Endothelial cell of umbilical vein (primary cell): Measurements from ENCODE around the gene SERGEF. TPM values are rescaled to one million over a fixed set of nuclear protein-coding genes. Genes with fewer than 3 reads are reported as not detected.

Experiments used
- BruUV-seq: library from RNA; stranded (reverse); fragments of 400-500 nt; replicated peaks from 2 replicates; lab custom pipeline; 2021; lab: Mats Ljungman, UMichigan
- CTCF ChIA-PET: fragments of 300-600, 350-600 bp; sonication (Branson Sonifier 250); formaldehyde crosslinking; loops from one replicate; lab custom pipeline; 2021; ENCODE audit warnings: antibody characterized with exemption, inconsistent platforms; lab: Charles Lee
- POLR2A ChIA-PET: fragments of 300-600, 350-600 bp; sonication (Branson Sonifier 250); formaldehyde crosslinking; loops from one replicate; lab custom pipeline; 2021; ENCODE audit warnings: antibody characterized with exemption, inconsistent platforms; lab: Charles Lee
- DNase-seq: peaks from one replicate; pipeline ENCODE4 v3.0.0-alpha.2; 2011; ENCODE audit warnings: low read depth, low spot score
- FAIRE-seq: peaks from 2 replicates; lab custom pipeline; 2011; peaks lifted over from hg19 to GRCh38; lab: Jason Lieb, UNC
- H2AFZ ChIP-seq: 2 replicates; pipeline ENCODE4 v1.6.0; 2012; ENCODE audit warnings: low read depth, low read length, control low read depth, inconsistent platforms
- H3K27ac ChIP-seq: 2 replicates; pipeline ENCODE4 v1.5.1; 2011; ENCODE audit warnings: low read depth, mild to moderate bottlenecking, control low read depth, low read length, moderate library complexity; ENCODE audit not compliant: insufficient read depth
- H3K27me3 ChIP-seq, 2 experiments: 2 replicates each; pipeline versions ENCODE4 v1.6.0 to v1.6.1; 2011; ENCODE audit warnings: low read length in 2 of 2, mixed read lengths in 1 of 2; ENCODE audit not compliant: control insufficient read depth in 2 of 2, insufficient read depth in 2 of 2
- H3K36me3 ChIP-seq, 2 experiments: 2 replicates in 1 of 2; 3 replicates in 1 of 2; pipeline ENCODE4 v1.5.1; 2011; ENCODE audit warnings: low read length in 2 of 2, mild to moderate bottlenecking in 1 of 2, moderate library complexity in 1 of 2; ENCODE audit not compliant: control insufficient read depth in 2 of 2, insufficient read depth in 2 of 2; ENCODE audit errors: extremely low read depth in 1 of 2
- H3K4me1 ChIP-seq: 3 replicates; pipeline ENCODE4 v1.5.1; 2011; ENCODE audit warnings: mild to moderate bottlenecking, low read length; ENCODE audit not compliant: control insufficient read depth, insufficient read depth; ENCODE audit errors: extremely low read depth
- H3K4me2 ChIP-seq: 2 replicates; pipeline ENCODE4 v1.6.1; 2011; ENCODE audit warnings: low read length, control low read depth, mixed read lengths; ENCODE audit not compliant: insufficient read depth
- H3K4me3 ChIP-seq, 3 experiments: fragments of 200-600 bp in 1 of 3; sonication (generic), shearing (Covaris generic) in 1 of 3; replicated peaks in 1 of 3; 2 replicates each; pipeline ENCODE4 v1.5.1; 2011 to 2016; ENCODE audit warnings: control low read depth in 3 of 3, low read length in 3 of 3, mild to moderate bottlenecking in 2 of 3, inconsistent platforms in 1 of 3, low read depth in 1 of 3, moderate library complexity in 1 of 3; ENCODE audit not compliant: insufficient read depth in 1 of 3
- H3K79me2 ChIP-seq: 2 replicates; pipeline ENCODE4 v1.6.0; 2012; ENCODE audit warnings: low read length, inconsistent platforms; ENCODE audit not compliant: control insufficient read depth, insufficient read depth
- H3K9ac ChIP-seq: replicated peaks from 2 replicates; pipeline ENCODE3; 2011; ENCODE audit warnings: low read length, control low read depth; ENCODE audit not compliant: insufficient read depth; ENCODE audit errors: extremely low read depth
- H3K9me1 ChIP-seq: replicated peaks from 3 replicates; pipeline ENCODE4 v1.6.0; 2011; ENCODE audit warnings: mild to moderate bottlenecking, low read length; ENCODE audit not compliant: control insufficient read depth, insufficient read depth; ENCODE audit errors: extremely low read depth
- H3K9me3 ChIP-seq: replicated peaks from 2 replicates; pipeline ENCODE4 v1.5.1; 2012; ENCODE audit warnings: low read length, inconsistent platforms; ENCODE audit not compliant: control insufficient read depth, insufficient read depth
- H4K20me1 ChIP-seq: replicated peaks from 2 replicates; pipeline ENCODE3; 2011; ENCODE audit warnings: mild to moderate bottlenecking, low read length; ENCODE audit not compliant: control insufficient read depth, insufficient read depth; ENCODE audit errors: extremely low read depth
- EZH2 ChIP-seq: IDR thresholded peaks from 2 replicates; pipeline ENCODE4 v1.6.1; 2012; ENCODE audit warnings: borderline replicate concordance, low read depth, mild to moderate bottlenecking, moderate library complexity, low read length, inconsistent platforms; ENCODE audit not compliant: severe bottlenecking
- FOS ChIP-seq: IDR thresholded peaks from 2 replicates; pipeline ENCODE4 v1.6.1; 2011; ENCODE audit warnings: mild to moderate bottlenecking, low read length, moderate library complexity, borderline replicate concordance; ENCODE audit not compliant: insufficient read depth
- GATA2 ChIP-seq: IDR thresholded peaks from 2 replicates; pipeline ENCODE4 v1.7.0; 2011; ENCODE audit warnings: low read depth, mild to moderate bottlenecking, moderate library complexity, mixed read lengths, low read length; ENCODE audit not compliant: insufficient read length, insufficient read depth
- JUN ChIP-seq: IDR thresholded peaks from 2 replicates; pipeline ENCODE4 v1.6.1; 2011; ENCODE audit warnings: borderline replicate concordance, low read depth; ENCODE audit not compliant: insufficient read length, insufficient read depth
- MYC ChIP-seq: IDR thresholded peaks from one replicate; pipeline ENCODE4 v1.6.1; 2011; ENCODE audit warnings: mild to moderate bottlenecking, low read depth, low read length
- POLR2A ChIP-seq: IDR thresholded peaks from 2 replicates; pipeline ENCODE4 v1.6.1; 2012; ENCODE audit warnings: low read depth, mild to moderate bottlenecking, control low read depth, low read length
- POLR2AphosphoS5 ChIP-seq: IDR thresholded peaks from 2 replicates; pipeline ENCODE4 v1.6.1; 2012; ENCODE audit warnings: low read depth, mild to moderate bottlenecking, control low read depth, low read length, moderate library complexity; ENCODE audit not compliant: insufficient read depth
- dilution Hi-C: fragments of 300-500 bp; cut with MboI; formaldehyde crosslinking; loops from one replicate; pipeline ENCODE4 v1.15.0; 2019; ENCODE audit warnings: low sequenced_read_pairs; ENCODE audit not compliant: extremely low pct_ligation_motif_present
- intact Hi-C: fragments of 100-400 bp; cut with micrococcal nuclease; formaldehyde crosslinking; loops from one replicate; pipeline ENCODE4 v1.10.0; 2022
- polyA plus RNA-seq, 4 experiments: library from polyadenylated mRNA; depleted of rRNA in 3 of 4; stranded (reverse) in 3 of 4; unstranded in 1 of 4; fragments of >200 nt; gene quantifications; 2 replicates each; pipeline versions ENCODE4 v1.2.1 to v1.2.3, GENCODE V29; 2011 to 2012; ENCODE audit warnings: missing spikeins in 1 of 4
- total RNA-seq: library from RNA; stranded (reverse); gene quantifications from 2 replicates; pipeline ENCODE4 v1.2.3, GENCODE V29; 2021
- TF ChIP-seq, protein P1 (sequence below), 2 donors: IDR thresholded peaks; 1 replicate in 1 of 2; 2 replicates in 1 of 2; pipeline ENCODE4 v1.5.1; 2011; ENCODE audit warnings: low read length in 2 of 2, mild to moderate bottlenecking in 2 of 2, moderate library complexity in 2 of 2, control low read depth in 1 of 2, inconsistent platforms in 1 of 2, low read depth in 1 of 2; ENCODE audit not compliant: insufficient read depth in 1 of 2; ENCODE audit errors: extremely low read depth in 1 of 2
- TF ChIP-seq, protein P2 (sequence below): IDR thresholded peaks from 2 replicates; pipeline ENCODE4 v1.6.1; 2011; ENCODE audit not compliant: insufficient read depth, insufficient read length

The SERGEF gene
- total and polyA plus RNA-seq, 2 donors (not counting 3 experiments of a cell fraction or from before 2014, with no cell fraction given), result 8.7 to 16.7 TPM

DNA sequence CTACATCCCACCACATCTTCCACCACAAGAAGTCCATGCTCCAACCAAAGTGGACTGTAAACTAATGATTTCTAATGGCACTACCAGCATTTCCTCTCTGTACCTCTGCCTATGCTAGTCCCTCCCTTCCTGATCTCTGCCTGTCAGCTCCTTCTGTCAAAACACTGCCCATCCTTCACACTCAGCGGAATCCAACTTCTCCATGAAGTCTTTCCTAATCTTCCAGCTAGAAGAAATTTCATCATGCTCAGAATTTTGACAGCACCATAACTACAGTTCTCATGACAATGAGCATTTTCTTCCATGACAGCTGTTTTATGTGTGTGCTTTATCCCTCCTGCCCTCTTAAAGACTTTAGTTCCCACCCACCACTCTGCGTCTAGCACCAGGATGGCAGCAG, 111.4 kb downstream of the SERGEF start:
- H3K4me3 ChIP-seq, result no peak overlapping the region
- POLR2A ChIA-PET, result no interaction called here
- H3K27me3 ChIP-seq, result no peaks in the 10 kb centered on the region
- no TSS peak for BruUV-seq
- DNase-seq (no peak), FAIRE-seq (no peak)
- no peak overlapping the region for H3K9ac ChIP-seq
- no peaks in the 10 kb centered on the region for H3K4me1 ChIP-seq
- dilution Hi-C loops (no loop called here), intact Hi-C loops (no loop called here)
- TF ChIP-seq POLR2A, result no peak
- TF ChIP-seq JUN, result no peak
- TF ChIP-seq, protein P1, sequence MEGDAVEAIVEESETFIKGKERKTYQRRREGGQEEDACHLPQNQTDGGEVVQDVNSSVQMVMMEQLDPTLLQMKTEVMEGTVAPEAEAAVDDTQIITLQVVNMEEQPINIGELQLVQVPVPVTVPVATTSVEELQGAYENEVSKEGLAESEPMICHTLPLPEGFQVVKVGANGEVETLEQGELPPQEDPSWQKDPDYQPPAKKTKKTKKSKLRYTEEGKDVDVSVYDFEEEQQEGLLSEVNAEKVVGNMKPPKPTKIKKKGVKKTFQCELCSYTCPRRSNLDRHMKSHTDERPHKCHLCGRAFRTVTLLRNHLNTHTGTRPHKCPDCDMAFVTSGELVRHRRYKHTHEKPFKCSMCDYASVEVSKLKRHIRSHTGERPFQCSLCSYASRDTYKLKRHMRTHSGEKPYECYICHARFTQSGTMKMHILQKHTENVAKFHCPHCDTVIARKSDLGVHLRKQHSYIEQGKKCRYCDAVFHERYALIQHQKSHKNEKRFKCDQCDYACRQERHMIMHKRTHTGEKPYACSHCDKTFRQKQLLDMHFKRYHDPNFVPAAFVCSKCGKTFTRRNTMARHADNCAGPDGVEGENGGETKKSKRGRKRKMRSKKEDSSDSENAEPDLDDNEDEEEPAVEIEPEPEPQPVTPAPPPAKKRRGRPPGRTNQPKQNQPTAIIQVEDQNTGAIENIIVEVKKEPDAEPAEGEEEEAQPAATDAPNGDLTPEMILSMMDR (IDR thresholded peaks at IDR 0.05; ENCODE audit: extremely low read depth in 1 of 2, insufficient read depth in 1 of 2, low read depth in 1 of 2, low read length in 2 of 2), result no peak
- no peak for TF ChIP-seq POLR2AphosphoS5
- no peak for TF ChIP-seq FOS
- TF ChIP-seq, protein P2, sequence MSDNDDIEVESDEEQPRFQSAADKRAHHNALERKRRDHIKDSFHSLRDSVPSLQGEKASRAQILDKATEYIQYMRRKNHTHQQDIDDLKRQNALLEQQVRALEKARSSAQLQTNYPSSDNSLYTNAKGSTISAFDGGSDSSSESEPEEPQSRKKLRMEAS, result no peak
- no peak for TF ChIP-seq MYC
- TF ChIP-seq GATA2, result no peak
- TF ChIP-seq EZH2, result no peak
- CTCF ChIA-PET, result interaction anchor here (0.9 to 2.8 kb wide), 3 partner anchors 9 to 171 kb away, joined by 3 to 7 read pairs (median 5); no protein-coding TSS in a partner anchor
- no peaks in the 10 kb centered on the region for H4K20me1 ChIP-seq
- no peaks in the 10 kb centered on the region for H3K79me2 ChIP-seq
- H3K9me3 ChIP-seq, result no peaks in the 10 kb centered on the region
- H3K9me1 ChIP-seq, result no peaks in the 10 kb centered on the region
- no peak overlapping the region for H2AFZ ChIP-seq
- no peak overlapping the region for H3K4me2 ChIP-seq
- no peaks in the 10 kb centered on the region for H3K36me3 ChIP-seq
- no peak overlapping the region for H3K27ac ChIP-seq
